Measurements from ENCODE around the gene SMARCD1.
A peak's percentile ranks its signal among the peaks of the same experiment; 100 is the strongest.
"Not testable (repeated sequence)": the region's sequence is repeated elsewhere in the genome, so short reads cannot be mapped to it uniquely, and the experiment has no call there.

The SMARCD1 gene

DNA sequence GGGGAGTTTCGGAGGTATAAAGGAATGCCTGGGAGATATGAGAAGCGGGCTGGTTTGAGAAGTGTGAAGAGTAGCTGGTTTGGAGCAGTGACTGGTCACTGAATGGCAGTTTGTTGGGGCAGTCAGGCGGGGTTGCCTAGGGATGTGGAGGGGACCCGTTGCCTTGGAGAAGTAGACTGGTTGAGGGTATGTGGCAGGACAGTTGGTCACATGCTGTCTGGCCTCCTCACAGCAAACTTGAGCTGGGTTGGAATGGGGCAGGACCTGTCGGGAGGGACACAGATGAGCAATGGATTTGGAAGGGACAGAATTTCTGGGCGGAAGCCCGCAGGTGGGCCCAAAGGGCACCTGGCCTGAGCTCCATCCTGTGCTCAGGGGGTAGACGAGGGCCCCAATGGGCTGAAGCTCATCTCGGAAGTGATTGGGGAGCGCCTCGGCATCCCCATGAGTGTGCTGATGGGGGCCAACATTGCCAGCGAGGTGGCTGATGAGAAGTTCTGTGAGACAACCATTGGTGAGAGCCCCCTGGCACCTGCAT lies 20.8 kb downstream of the SMARCD1 start:
- DNase-seq = no peak

DNA sequence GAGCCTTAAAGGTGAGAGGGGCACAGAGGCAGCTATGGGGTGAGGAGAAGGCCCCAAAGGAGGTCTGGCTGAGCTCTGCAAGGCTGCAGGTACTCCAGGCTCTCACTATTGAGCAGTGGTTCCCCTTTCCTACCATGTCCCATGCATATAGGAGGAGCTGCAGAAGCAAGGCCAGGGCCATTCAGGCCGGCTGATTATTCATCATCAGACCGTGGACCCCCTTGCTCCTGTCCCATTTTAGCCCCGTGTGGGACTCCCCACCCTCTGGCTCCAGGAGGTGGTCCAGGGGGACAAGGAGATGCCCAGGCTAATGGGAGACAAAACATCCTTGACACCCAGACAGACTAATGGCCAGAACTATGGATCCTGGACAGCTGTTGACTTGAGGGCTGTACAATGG lies 21.8 kb downstream of the SMARCD1 start:
- no peak for DNase-seq

DNA sequence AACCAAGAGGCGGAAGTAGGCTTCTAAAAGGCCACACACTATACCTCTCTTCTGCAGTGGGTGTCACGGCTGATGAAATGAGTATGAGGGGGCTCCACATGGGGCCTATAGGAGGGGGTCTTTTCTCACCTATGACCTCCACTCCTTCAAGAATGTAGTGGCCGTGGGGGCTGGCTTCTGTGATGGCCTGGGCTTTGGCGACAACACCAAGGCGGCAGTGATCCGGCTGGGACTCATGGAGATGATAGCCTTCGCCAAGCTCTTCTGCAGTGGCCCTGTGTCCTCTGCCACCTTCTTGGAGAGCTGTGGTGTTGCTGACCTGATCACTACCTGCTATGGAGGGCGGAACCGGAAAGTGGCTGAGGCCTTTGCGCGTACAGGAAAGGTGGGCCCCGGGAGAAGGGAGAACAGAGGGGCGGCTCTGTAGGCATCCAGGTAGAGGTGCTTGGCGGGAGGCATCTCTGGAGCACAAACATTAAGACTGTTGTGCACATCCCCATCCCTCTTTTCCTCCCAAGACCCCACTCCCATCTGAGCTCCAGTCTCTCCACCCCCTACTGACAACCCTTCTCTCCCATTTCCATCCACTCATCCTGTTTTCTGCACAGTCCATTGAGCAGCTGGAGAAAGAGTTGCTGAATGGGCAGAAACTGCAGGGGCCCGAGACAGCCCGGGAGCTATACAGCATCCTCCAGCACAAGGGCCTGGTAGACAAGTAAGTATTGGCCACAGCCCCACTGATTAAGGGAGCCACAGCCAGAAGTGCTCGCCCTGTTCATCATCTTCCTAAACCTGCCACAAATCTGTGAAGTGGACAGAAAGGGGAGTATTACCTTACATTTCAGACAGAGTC lies 22.5 kb downstream of the SMARCD1 start:
- no peak for DNase-seq

DNA sequence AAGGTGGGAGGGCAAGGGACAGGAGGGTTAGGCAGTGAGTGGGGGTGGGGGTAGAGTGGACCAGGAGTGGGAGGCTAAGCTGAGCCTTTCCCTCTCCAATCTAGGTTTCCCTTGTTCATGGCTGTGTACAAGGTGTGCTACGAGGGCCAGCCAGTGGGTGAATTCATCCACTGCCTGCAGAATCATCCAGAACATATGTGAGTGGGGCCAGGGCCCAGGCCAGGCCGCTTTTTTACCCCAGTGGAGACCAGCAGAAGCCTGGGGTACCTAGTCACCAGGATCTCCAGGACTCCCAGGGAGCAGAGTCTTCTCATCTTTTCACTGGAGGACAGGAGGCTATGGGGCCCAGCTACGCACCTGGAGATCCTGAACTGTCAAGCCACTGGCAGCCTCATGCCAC lies 24.2 kb downstream of the SMARCD1 start:
- DNase-seq = no peak

DNA sequence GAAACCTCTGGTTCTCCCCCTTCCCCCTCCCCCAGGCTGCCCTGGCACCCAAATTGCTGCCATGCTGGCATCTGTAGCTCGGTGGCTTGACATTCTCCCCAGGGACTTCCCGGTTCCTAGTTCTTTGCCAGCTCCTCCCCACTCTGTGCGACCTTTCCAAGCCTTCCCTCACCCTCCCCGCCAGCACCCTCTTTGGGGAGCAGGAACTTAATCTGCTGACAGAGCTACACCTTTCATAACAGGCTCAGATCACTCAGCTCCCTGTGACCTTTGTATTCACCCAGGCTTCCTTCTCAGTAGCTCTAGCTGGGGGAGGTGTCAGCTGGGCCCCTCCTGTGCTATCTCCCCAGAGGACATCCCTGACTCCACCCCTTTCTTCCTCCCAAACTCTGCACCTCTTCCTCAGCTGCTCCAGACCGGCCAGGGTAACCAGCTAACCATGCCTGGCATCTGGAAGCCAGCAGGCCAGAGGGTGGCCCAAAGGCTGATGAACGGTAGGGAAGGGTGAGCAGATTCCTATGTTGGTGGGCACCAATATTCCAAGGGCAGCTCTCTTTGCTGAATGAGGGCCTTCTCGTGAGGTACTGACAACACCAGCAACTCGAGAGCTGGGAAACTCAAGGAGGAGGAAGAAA lies 25.1 kb downstream of the SMARCD1 start:
- no peak for DNase-seq

DNA sequence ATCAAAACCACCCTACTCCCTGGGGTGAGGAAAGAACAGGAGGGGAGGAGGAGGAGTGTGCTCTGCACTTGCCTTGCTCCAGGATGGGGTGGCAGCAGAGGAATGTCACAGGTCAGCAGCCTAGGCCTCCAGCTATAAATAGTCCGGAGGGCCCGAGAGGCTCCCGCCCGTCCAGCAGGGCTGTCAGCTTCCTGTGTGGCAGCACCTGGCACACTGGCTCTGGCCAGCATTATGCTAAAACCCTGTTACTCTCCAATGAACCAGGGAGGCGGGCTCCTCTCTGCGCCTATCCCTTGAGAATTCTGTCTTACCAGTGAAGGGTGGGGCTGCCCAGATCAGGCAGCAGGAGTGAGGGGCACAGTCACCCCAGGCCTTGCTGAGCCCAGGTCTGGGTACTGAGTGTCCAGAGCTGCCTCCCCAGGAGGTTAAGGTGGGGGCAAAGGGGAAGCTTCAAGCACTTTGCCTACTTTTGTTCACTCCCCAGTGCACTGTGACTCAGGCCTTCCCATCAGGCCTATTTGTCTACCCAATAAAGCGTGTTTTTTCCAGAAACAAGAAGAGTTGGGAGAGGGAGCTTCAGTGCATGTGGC lies 25.7 kb downstream of the SMARCD1 start:
- no peak for DNase-seq

DNA sequence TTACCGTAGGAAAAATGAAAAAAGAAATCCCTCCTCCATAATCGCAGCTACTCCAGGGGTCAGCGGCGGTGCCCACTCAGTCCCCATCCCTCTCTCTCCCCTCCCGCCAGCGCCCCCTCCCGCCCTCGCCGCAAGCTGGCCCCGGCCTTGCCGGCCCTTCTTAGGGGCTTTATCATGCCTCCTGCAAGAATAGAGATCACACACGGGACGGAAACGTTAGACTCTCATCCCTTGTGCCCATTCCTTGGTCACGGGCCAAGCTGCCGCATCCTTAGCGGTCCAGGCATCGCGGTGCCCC lies 26.2 kb downstream of the SMARCD1 start:
- no peak for DNase-seq

DNA sequence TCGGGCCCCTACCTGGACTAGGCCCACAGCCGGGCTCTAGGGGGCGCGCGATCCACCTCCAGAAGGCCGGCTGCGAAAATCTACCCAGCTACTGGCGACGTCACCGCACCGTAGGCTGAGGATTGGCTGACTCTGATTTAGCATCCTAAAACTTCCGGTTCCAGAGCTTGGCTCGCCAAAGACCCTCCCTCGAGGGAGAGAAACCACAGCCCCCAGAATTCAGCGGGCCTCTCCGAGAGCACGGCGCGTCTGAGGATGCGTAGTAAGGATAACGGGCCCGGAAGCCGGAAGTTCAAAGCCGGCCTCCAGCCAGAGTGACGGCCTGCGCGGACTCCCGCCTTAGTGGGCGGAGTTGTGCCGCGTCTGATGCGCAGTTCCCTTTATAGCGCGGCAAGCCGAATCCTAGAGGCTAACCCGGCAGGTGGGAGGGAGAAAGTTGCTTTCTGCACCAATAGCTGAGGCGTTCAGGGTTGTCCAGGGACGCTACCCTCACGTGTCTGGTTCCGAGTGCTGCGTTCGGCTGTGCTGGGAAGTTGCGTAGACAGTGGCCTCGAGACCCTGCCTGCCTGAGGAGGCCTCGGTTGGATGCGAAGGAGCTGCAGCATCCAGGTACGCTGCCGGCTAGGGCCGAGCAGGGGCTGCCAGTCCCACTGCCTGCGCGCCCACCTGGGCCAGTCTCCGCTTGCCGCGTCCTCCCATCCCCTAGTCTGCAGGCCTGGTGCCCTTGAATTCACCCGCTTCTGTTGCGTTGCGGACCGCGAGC lies 26.7 kb downstream of the SMARCD1 start, which contains the start of gene COX14:
Gene COX14 (plus strand): TSS at position 544 of the 763 bp plus-strand sequence. CDS start 7,808 bp downstream, outside the sequence.
- peak; percentile 99 for DNase-seq

DNA sequence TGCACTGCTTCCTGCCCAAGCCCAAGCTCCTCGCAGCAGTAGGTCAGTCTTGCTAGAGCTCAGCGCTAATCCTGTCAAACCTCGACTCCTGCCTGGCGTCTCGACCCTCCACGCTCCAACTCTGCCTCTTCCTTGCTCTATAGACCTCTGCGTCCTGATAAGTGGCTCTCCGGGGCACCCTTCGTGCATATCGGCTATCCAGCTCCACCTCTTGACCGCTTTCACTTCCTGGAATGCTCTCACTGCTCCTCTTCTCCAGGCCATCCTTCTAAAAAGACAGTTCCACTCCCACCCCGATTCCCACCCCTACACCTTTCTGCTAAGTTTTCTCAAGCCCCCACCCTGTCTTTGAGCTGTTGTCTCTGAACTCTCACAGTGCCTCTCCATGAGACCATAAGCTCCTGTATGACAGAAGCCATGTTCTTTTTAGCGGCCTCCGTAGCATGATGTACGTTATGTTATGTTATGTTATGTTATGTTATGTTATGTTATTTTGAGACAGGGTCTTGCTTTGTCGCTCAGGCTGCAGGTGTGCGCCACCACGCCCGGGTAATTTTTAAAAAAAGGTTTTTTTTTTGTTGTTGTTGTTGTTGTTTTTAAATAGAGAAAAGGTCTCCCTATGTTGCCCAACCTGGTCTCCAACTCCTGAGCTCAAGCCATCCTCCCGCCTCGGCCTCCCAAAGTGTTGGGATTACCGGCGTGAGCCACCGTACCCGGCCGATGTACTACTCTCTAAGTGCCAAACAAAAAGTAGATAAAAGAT lies 27.5 kb downstream of the SMARCD1 start:
- no peak for DNase-seq

DNA sequence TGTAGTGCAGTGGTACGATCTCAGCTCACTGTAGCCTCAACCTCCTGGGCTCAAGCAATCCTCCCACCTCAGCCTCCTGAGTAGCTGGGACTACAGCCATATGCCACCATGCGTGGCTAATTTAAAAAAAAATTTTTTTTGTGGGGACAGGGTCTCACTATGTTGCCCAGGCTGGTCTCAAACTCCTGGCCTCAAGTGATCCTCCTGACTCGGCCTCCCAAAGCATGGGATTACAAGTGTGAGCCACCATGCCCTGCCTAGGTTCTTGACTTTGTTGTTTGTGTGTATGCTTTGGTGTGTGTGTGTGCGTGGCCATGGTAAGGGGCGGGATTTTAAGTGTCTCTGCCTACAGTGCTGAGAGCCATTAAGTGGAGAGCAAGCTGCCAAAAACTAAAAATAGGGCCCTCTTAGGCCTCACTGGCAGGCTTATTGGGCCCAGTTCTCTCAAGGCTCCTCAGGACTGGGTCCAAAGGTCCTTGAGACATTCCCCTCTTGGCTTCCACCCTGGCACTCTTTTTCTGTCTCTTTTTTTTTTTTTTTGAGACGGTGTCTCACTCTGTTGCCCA lies 32.0 kb downstream of the SMARCD1 start:
- DNase-seq = no peak

DNA sequence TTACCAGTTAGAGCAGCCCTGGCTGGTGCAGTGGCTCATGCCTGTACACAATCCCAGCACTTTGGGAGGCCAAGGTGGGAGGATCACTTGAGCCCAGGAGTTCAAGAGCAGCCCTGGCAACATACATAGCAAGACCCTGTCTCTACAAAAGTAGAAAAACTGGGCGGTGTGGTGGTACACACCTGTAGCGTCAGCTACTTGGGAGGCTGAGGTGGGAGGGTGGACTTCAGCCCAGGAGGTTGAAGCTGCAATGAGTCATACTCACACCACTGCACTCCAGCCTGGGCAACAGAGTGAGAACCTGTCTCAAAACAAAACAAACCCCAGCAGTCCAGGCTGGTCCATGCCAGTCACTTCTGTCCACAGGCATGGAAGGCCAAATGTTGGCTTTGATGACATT lies 34.2 kb downstream of the SMARCD1 start:
- no peak for DNase-seq

DNA sequence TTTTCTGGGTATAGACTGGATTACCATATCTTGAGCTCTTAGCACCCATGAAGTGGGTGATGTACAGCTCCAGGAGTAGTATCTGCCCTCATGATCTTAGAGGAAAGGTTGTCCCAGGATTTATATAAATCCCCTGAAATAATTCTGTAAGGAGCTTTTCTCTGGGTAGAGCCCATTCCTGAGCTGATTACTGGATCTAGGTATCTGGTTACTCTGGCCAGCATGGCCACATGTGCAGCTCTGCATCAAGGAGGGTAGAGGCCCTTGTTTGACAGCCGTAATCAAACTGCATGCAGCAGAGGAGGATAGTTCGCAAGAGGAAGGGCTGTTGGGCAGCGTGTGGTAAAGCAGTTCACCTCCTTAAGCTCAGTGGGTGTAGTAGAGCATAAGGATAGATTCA lies 35.4 kb downstream of the SMARCD1 start:
- DNase-seq = no peak

DNA sequence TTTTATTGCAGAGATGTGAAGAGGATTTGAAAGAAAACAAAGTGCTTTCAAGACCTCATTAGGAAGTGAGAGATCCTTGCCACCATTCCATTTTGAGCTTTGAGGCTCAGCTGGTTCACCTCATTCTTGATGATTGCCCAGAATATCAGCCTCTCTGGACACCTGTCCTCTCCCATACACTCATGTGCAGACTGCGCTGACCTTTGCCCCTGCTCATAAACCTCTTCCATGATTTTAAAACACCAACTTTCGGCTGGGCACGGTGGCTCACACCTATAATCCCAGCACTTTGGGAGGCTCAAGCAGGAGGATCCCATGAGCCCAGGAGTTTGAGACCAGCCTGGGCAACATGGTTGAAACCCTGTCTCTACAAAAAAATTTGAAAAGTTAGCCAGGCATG lies 35.8 kb downstream of the SMARCD1 start:
- no peak for DNase-seq

DNA sequence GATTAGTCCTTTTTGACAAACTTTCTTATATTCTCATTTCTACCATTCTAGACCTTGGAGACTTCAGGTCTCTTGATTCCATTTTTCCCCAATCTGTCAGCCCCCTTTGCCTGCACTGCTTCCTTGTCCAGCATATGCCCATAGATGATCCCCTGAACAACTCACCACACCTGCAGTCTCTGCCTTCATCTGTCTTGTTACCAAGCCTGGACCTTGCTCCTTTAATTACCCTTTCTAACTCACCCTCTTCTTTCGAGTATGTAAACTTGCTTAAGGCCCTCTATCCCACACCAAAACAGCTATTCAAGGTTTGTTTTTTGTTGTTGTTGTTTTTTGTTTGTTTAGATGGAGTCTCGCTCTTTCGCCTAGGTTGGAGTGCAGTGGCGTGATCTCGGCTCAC lies 36.5 kb downstream of the SMARCD1 start:
- DNase-seq = no peak

DNA sequence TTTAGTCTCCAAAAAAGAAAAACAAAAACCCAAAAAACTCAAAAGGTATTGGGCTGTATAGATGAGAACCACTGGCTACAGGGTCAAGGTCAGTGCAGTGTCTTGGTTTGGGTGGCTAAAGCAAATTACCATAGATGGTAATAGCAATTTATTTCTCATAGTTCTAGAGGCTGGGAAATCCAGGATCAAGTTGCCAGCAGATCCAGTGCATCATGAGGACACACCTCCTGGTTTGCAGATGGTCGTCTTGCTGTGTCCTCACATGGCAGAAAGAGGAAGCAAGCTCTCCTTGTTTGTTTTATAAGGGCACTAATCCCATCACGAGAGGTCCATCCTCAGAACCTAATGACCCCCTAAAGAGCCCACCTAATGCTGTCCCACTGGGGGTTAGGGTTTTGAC lies 38.1 kb downstream of the SMARCD1 start:
- DNase-seq = no peak

DNA sequence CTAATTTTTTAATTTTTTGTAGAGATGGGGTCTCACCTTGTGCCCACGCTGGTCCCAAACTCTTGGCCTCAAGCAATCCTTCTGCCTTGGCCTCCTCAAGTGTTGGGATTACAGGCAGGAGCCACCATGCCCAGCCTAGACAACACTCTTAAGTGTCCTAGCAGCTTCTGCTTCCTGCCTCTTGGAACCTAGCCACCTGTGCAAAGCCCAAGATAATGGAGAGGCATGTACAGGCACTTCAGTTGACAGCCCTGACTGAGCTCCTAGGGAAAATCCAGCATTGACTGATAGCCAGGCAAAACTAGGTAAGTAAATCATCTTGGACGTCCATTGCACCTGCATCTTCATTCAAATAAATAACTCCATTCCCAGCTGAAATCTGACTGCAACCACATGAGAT lies 42.4 kb downstream of the SMARCD1 start:
- DNase-seq = no peak

DNA sequence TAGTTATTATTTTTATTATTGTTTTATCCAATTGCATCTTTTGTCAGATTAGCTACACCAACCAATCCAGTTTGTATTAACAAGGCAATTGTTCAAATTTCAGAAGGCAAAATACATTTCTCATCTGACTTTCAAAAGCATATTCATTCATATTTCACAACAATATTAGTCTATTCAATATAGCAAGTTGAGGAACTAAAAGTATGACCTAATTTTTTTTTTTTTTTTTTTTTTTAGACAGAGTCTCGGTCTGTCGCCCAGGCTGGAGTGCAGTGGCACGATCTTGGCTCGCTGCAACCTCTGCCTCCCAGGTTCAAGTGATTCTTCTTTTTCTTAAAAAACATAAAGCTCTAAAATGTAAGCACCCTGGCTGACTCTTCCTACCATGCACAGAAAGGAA lies 44.1 kb downstream of the SMARCD1 start:
- DNase-seq = no peak

DNA sequence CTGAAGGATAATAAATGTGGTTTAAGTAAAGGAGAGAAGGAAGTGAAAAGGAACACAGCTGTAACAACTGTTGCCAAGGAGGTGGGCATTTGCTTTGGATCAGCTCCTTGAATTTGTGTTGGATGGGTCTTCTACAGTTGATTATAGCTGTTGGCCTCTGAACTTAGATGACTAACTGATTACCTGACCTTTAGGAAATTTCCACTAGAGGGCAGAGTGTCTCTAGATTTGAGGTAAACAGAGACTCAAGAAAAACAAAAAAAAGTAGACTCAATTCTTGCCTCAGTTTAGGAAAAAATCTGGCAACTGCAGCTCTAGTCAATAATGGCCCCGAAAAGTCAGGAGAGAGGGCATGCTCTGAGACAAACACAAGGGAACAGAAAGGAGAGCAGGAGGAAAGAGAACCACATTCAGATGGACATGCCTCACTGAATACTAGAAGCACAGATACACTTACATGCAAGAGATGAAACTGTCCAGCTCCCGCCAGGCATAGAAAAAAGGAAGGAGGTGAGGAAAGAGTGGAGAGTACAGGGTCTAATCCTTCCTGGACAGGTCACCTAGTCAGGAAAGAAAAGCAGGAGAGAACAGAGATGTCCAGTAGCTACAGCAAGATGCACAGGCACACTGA lies 47.5 kb downstream of the SMARCD1 start:
- DNase-seq = no peak

DNA sequence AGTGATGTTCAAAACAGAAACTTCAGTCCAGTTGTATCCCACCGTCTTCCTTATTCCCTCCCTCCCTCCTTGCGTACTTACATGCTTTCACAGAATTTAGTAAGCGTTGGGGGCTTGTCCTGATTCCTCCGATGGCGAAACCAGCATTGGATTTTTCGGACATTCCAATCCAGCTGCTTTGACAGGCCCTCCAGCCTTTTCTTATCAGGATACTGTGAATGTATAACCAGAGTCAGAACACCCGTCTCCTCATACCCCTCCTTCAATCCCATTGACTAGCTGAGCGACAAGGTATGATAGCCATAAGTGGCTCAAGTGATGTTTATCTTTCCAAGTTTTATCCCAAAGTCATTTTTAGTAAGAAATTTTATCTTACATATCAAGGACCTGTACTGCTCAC lies 57.9 kb downstream of the SMARCD1 start:
- DNase-seq = no peak

DNA sequence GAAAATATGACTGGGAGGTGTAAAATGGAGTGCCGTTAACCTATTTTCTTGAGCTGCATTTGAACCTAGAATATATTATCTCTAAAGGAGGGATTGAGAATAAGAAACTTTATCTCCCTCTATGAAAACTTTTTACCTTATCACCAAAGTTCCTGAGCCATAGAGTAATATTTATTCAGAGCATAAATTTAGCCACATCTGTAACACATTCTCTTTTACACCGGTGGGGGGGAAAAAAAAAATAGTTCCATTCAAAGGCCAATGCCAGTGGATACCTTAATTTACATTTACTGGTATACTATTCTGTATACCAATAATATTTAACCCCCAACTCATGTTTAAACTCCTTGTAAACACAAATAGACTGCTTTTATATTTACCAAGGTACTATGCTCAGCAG lies 60.3 kb downstream of the SMARCD1 start:
- no peak for DNase-seq

DNA sequence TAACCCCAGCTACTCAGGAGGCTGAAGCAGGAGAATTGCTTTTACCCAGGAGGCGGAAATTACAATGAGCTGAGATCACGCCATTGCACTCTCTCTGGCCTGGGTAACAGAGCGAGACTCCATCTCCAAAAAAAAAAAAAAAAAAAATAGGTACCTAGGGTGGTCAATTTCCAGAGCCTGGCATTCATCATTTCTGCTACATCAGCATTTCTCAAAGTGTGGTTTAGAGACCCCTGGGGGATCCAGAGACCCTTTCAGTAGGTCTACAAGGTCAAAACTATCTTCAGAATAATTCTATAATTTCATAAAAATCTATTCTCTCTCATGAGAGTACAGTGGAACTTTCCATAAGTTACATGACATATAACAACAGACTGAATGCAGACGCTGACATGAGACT lies 62.1 kb downstream of the SMARCD1 start:
- no peak for DNase-seq

DNA sequence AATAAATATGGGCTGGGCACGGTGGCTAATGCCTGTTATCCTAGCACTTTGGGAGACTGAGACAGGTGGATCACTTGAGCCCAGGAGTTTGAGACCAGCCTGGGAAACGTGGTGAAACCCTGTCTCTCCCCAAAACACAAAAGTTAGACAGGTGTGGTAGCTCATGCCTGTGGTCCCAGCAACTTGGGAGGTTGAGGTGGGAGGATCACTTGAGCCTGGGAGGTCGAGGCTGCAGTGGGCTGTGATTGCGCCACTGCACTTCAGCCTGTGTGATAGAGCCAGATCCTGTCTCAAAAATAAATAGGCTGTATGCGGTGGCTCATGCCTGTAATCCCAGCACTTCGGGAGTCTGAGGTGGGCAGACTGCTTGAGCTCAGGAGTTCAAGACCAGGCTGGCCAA lies 62.9 kb downstream of the SMARCD1 start:
- not testable (repeated sequence) for DNase-seq
